Endodermal cell (in vitro differentiated cells): ENCODE data around the gene WDFY3. TPM values are rescaled to one million over a fixed set of nuclear protein-coding genes. Genes with fewer than 3 reads are reported as not detected.

Source experiments
- DNase-seq: peaks from one replicate; pipeline ENCODE4 v3.0.0-alpha.2; 2017
- H3K27ac ChIP-seq: 2 replicates; pipeline ENCODE4 v1.5.1; 2013; ENCODE audit warnings: mild to moderate bottlenecking, low read depth, low read length, moderate library complexity
- H3K27me3 ChIP-seq: 2 replicates; pipeline ENCODE4 v1.6.1; 2013; ENCODE audit warnings: mild to moderate bottlenecking, low read length, moderate library complexity; ENCODE audit not compliant: insufficient read depth, control insufficient read depth, poor library complexity, severe bottlenecking
- H3K36me3 ChIP-seq: 2 replicates; pipeline ENCODE4 v1.7.0; 2013; ENCODE audit warnings: mild to moderate bottlenecking, low read length, moderate library complexity; ENCODE audit not compliant: control insufficient read depth, insufficient read depth
- H3K4me1 ChIP-seq: one replicate; pipeline ENCODE4 v1.7.0; 2013; ENCODE audit warnings: low read length; ENCODE audit not compliant: control insufficient read depth, insufficient read depth
- H3K4me3 ChIP-seq: 2 replicates; pipeline ENCODE4 v1.5.1; 2013; ENCODE audit warnings: mild to moderate bottlenecking, low read length, moderate library complexity
- H3K9ac ChIP-seq: 2 replicates; pipeline ENCODE4 v1.6.1; 2013; ENCODE audit warnings: mild to moderate bottlenecking, low read length, moderate library complexity; ENCODE audit not compliant: poor library complexity, severe bottlenecking; ENCODE audit errors: extremely low read depth
- H3K9me3 ChIP-seq: 2 replicates; pipeline ENCODE4 v1.6.1; 2013; ENCODE audit warnings: mild to moderate bottlenecking, low read length, moderate library complexity; ENCODE audit not compliant: control insufficient read depth
- H3K27ac Mint-ChIP-seq: 2 replicates; pipeline ENCODE4 v1.8.0; 2020; ENCODE audit warnings: mixed read lengths
- H3K27me3 Mint-ChIP-seq: 2 replicates; pipeline ENCODE4 v1.8.0; 2021; ENCODE audit warnings: mild to moderate bottlenecking, mixed read lengths; ENCODE audit not compliant: insufficient read depth
- H3K36me3 Mint-ChIP-seq: 2 replicates; pipeline ENCODE4 v1.8.0; 2020; ENCODE audit warnings: low read depth, mixed read lengths
- H3K4me1 Mint-ChIP-seq: 2 replicates; pipeline ENCODE4 v1.8.0; 2020; ENCODE audit warnings: mixed read lengths
- H3K4me3 Mint-ChIP-seq: 2 replicates; pipeline ENCODE4 v1.8.0; 2020; ENCODE audit warnings: mild to moderate bottlenecking, moderate library complexity, mixed read lengths
- H3K9me3 Mint-ChIP-seq: 2 replicates; pipeline ENCODE4 v1.8.0; 2020; ENCODE audit warnings: mild to moderate bottlenecking, mixed read lengths
- WGBS, 2 experiments: methylation state at CpG; one replicate each; pipeline versions ENCODE4 v1.1.5 to v1.1.7; 2013; ENCODE audit warnings: missing lambda C conversion rate in 2 of 2, mixed read lengths in 1 of 2; ENCODE audit not compliant: insufficient coverage in 1 of 2, insufficient read length in 1 of 2; 5-methylcytosine and 5-hydroxymethylcytosine counted together
- total RNA-seq, 2 donors: library from RNA; stranded (reverse); fragmentation: NEBNext Ultra II Directional in 1 of 2; extraction: Animal tissue kit (Norgen Biotek cat#: 25700) in 1 of 2; gene quantifications; 2 replicates in 1 of 2; 3 replicates in 1 of 2; pipeline ENCODE4 v1.2.1, GENCODE V29; 2021
- TF ChIP-seq, protein P1 (sequence below): fragments of 200-600 bp; sonication (generic); conservative IDR thresholded peaks from 2 replicates; pipeline ENCODE4 v1.5.0; 2021; ENCODE audit warnings: antibody characterized with exemption, mild to moderate bottlenecking

WDFY3 gene
- total RNA-seq, 2 donors from 2014 or later = 91.1 to 103 TPM

- Mint-ChIP-seq H3K27me3 (no peaks in the 10 kb centered on the region), H3K4me1 (peaks cover 11% of the 10 kb centered on the region), H3K9me3 (peaks cover 4% of the 10 kb centered on the region), H3K36me3 (peaks cover 34% of the 10 kb centered on the region), H3K4me3 (no peak overlapping the region), H3K27ac (no peak overlapping the region)
- WGBS, 2 experiments = 78% methylated on average over 1 of the region's 1 CpG; no CpG with 5 or more reads in 1 of the 2 experiments
- H3K4me3 ChIP-seq = no peak overlapping the region
- DNase-seq = no peak
- peaks cover 34% of the 10 kb centered on the region for H3K9me3 ChIP-seq
- H3K4me1 ChIP-seq = no peaks in the 10 kb centered on the region
- TF ChIP-seq, protein P1, sequence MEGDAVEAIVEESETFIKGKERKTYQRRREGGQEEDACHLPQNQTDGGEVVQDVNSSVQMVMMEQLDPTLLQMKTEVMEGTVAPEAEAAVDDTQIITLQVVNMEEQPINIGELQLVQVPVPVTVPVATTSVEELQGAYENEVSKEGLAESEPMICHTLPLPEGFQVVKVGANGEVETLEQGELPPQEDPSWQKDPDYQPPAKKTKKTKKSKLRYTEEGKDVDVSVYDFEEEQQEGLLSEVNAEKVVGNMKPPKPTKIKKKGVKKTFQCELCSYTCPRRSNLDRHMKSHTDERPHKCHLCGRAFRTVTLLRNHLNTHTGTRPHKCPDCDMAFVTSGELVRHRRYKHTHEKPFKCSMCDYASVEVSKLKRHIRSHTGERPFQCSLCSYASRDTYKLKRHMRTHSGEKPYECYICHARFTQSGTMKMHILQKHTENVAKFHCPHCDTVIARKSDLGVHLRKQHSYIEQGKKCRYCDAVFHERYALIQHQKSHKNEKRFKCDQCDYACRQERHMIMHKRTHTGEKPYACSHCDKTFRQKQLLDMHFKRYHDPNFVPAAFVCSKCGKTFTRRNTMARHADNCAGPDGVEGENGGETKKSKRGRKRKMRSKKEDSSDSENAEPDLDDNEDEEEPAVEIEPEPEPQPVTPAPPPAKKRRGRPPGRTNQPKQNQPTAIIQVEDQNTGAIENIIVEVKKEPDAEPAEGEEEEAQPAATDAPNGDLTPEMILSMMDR = no peak
- no peak overlapping the region for H3K27ac ChIP-seq
- no peaks in the 10 kb centered on the region for H3K27me3 ChIP-seq
- no peak overlapping the region for H3K9ac ChIP-seq
- H3K36me3 ChIP-seq = peaks cover 53% of the 10 kb centered on the region
These were observed 40.9 kb downstream of the WDFY3 start for GRCh38 chr4:84925558-84925957.

- Histone ChIP-seq H3K4me1 (no peaks in the 10 kb centered on the region), H3K4me3 (no peak overlapping the region), H3K27ac (no peak overlapping the region), H3K36me3 (peaks cover 50% of the 10 kb centered on the region), H3K27me3 (no peaks in the 10 kb centered on the region), H3K9me3 (peaks cover 23% of the 10 kb centered on the region), H3K9ac (no peak overlapping the region)
- Mint-ChIP-seq H3K9me3 (peaks cover 4% of the 10 kb centered on the region), H3K36me3 (peaks cover 30% of the 10 kb centered on the region), H3K27me3 (no peaks in the 10 kb centered on the region), H3K4me3 (no peak overlapping the region), H3K27ac (no peak overlapping the region), H3K4me1 (peaks cover 11% of the 10 kb centered on the region)
- no peak for DNase-seq
- TF ChIP-seq, protein P1 = no peak
- 97% methylated on average over 1 of the region's 1 CpG; no CpG with 5 or more reads in 1 of the 2 experiments for WGBS, 2 experiments
These were observed 42.1 kb downstream of the WDFY3 start for GRCh38 chr4:84924434-84924833.

DNA sequence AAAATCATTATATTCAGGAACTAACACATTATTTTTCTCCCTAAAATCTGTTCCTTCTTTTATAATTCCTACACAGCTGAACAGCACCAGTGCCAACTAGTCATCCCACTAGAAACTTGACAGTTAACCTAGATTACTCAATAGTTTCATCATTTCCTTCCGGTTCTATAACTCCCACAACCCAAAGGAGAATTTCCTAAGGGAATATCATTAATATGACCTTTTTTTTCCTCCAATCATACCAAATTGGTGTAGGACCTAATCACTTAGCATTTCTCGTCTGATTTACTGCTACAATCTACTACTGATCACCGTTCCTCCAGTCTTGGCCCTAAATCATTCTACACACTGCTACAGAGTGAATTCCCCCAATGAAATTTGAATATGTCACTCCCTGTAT, 45.9 kb downstream of the WDFY3 start:
- H3K4me3 Mint-ChIP-seq = no peak overlapping the region
- peaks cover 9% of the 10 kb centered on the region for H3K4me1 Mint-ChIP-seq
- H3K9me3 Mint-ChIP-seq = no peaks in the 10 kb centered on the region
- no peak for DNase-seq
- TF ChIP-seq, protein P1 = no peak
- H3K27ac Mint-ChIP-seq = no peak overlapping the region
- WGBS, 2 experiments = 93 to 94% methylated on average over 3 of the region's 3 CpGs
- Histone ChIP-seq H3K4me3 (no peak overlapping the region), H3K27me3 (no peaks in the 10 kb centered on the region), H3K9me3 (no peaks in the 10 kb centered on the region), H3K36me3 (peaks cover 35% of the 10 kb centered on the region), H3K4me1 (no peaks in the 10 kb centered on the region), H3K27ac (no peak overlapping the region), H3K9ac (no peak overlapping the region)
- H3K27me3 Mint-ChIP-seq = no peaks in the 10 kb centered on the region
- H3K36me3 Mint-ChIP-seq = peaks cover 10% of the 10 kb centered on the region
